T-helper 1 cell treated with Interleukin-12 subunit alpha and Interleukin-12 subunit beta and Interleukin-4 antibody, amounts not matched to agents 30 μg/mL and 1 μg/mL, for 36 hours (primary cell): ENCODE results near the gene FARP1.

Source experiments
- H3K27ac Mint-ChIP-seq: one replicate; pipeline ENCODE4 v1.8.0; 2021; ENCODE audit warnings: mild to moderate bottlenecking, mixed read lengths
- H3K27me3 Mint-ChIP-seq: one replicate; pipeline ENCODE4 v1.8.0; 2021; ENCODE audit warnings: low read depth, mixed read lengths
- H3K36me3 Mint-ChIP-seq: one replicate; pipeline ENCODE4 v1.8.0; 2021; ENCODE audit warnings: low read depth, mixed read lengths
- H3K4me1 Mint-ChIP-seq: one replicate; pipeline ENCODE4 v1.8.0; 2021; ENCODE audit warnings: low read depth, mixed read lengths
- H3K4me3 Mint-ChIP-seq: one replicate; pipeline ENCODE4 v1.8.0; 2021; ENCODE audit warnings: mild to moderate bottlenecking, moderate library complexity, mixed read lengths
- H3K9me3 Mint-ChIP-seq: one replicate; pipeline ENCODE4 v1.8.0; 2021; ENCODE audit warnings: mixed read lengths

The FARP1 gene

DNA sequence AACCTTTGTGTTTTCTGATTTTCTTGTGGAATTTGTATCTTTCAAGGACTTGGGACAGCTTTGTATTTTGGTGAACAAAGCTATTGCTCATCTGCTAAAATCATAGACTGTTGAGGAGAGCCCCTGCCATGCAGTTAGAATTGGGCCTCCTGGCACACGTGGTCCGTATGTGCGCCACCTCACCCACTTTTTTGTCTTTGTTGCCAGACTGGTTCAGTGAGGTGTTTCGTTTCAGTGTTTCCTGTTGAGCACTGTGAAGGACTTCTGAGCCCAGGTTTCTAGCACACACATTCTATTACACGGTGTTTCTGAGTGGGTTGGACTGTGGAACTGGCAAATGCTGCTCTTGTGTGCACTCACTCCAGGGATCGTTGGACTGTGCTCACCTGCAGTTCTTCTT is 71.8 kb downstream of the FARP1 start:
- Mint-ChIP-seq H3K27ac (no peak overlapping the region), H3K4me1 (no peaks in the 10 kb centered on the region), H3K36me3 (no peaks in the 10 kb centered on the region), H3K4me3 (no peak overlapping the region), H3K9me3 (no peaks in the 10 kb centered on the region), H3K27me3 (no peaks in the 10 kb centered on the region)

- Mint-ChIP-seq H3K27ac (no peak overlapping the region), H3K4me3 (no peak overlapping the region), H3K27me3 (no peaks in the 10 kb centered on the region), H3K4me1 (no peaks in the 10 kb centered on the region), H3K9me3 (no peaks in the 10 kb centered on the region), H3K36me3 (no peaks in the 10 kb centered on the region)
Measured at GRCh38 chr13:98215508-98215907, 72.6 kb downstream of the FARP1 start.

GRCh38 chr13:98216135-98216565 is 73.3 kb downstream of the FARP1 start:
- Mint-ChIP-seq H3K4me1 (no peaks in the 10 kb centered on the region), H3K9me3 (no peaks in the 10 kb centered on the region), H3K27ac (no peak overlapping the region), H3K36me3 (no peaks in the 10 kb centered on the region), H3K27me3 (no peaks in the 10 kb centered on the region), H3K4me3 (no peak overlapping the region)

- Mint-ChIP-seq H3K27ac (no peak overlapping the region), H3K4me3 (no peak overlapping the region), H3K27me3 (no peaks in the 10 kb centered on the region), H3K36me3 (no peaks in the 10 kb centered on the region), H3K9me3 (no peaks in the 10 kb centered on the region), H3K4me1 (no peaks in the 10 kb centered on the region)
Measured at GRCh38 chr13:98216711-98217285, 73.9 kb downstream of the FARP1 start.

- H3K4me3 Mint-ChIP-seq, result no peak overlapping the region
Measured at GRCh38 chr13:98217597-98217996, 74.7 kb downstream of the FARP1 start.

GRCh38 chr13:98219685-98220084 is 76.8 kb downstream of the FARP1 start:
- H3K9me3 Mint-ChIP-seq, result no peaks in the 10 kb centered on the region
- no peaks in the 10 kb centered on the region for H3K36me3 Mint-ChIP-seq

More at GRCh38 chr13:98217597-98217996, 74.7 kb downstream of the FARP1 start:
- Mint-ChIP-seq H3K36me3 (no peaks in the 10 kb centered on the region), H3K27me3 (no peaks in the 10 kb centered on the region), H3K4me1 (no peaks in the 10 kb centered on the region), H3K9me3 (no peaks in the 10 kb centered on the region), H3K27ac (no peak overlapping the region)

GRCh38 chr13:98220271-98220791 is 77.4 kb downstream of the FARP1 start:
- Mint-ChIP-seq H3K27ac (no peak overlapping the region), H3K9me3 (no peaks in the 10 kb centered on the region), H3K36me3 (no peaks in the 10 kb centered on the region), H3K4me3 (no peak overlapping the region), H3K4me1 (no peaks in the 10 kb centered on the region), H3K27me3 (no peaks in the 10 kb centered on the region)

More at GRCh38 chr13:98219685-98220084, 76.8 kb downstream of the FARP1 start:
- H3K27ac Mint-ChIP-seq, result no peak overlapping the region
- no peak overlapping the region for H3K4me3 Mint-ChIP-seq
- H3K4me1 Mint-ChIP-seq, result no peaks in the 10 kb centered on the region
- H3K27me3 Mint-ChIP-seq, result no peaks in the 10 kb centered on the region

GRCh38 chr13:98221234-98221633 is 78.3 kb downstream of the FARP1 start:
- no peaks in the 10 kb centered on the region for H3K9me3 Mint-ChIP-seq
- no peaks in the 10 kb centered on the region for H3K27me3 Mint-ChIP-seq
- H3K36me3 Mint-ChIP-seq, result no peaks in the 10 kb centered on the region
- no peak overlapping the region for H3K4me3 Mint-ChIP-seq
- no peaks in the 10 kb centered on the region for H3K4me1 Mint-ChIP-seq
- H3K27ac Mint-ChIP-seq, result no peak overlapping the region

DNA sequence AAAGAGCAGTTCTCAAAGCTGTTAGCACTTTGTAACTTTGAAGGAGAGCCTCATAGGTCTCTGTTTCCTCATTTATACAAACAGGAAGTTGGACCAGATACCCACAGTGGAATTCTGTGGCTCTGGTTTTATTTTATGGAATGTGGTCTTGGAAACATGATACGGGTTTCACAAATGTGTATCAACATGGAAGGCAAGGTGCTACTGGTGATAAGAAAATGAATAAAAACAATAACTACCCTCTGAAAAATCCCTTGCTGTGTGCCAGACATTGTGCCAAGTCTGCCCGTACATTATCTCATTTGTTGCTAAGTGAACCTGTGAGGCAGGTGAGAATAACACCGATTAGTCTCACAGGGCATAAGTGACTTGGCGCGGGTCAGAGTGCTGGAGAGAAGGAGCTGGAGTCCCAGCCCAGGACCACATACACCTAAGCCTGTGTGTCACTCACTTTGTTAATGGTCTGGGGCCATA is 79.2 kb downstream of the FARP1 start:
- no peaks in the 10 kb centered on the region for H3K9me3 Mint-ChIP-seq

DNA sequence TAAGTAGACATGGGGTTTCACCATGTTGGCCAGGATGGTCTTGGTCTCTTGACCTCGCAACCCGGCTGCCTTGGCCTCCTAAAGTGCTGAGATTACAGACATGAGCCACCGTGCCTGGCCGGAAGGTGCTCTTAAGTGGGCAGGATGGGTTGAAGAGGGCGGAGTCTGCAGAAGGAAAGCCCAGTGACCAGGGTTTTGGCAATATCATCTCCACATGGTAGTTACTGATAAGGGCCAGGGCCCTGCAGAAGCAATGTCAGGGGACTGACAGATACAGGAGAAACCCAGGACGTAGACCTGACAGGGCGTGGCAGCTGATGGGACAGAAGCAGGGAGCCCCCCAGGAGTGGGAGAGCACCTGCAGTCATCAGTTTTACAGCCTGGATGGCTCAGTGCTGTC is 79.9 kb downstream of the FARP1 start:
- H3K4me3 Mint-ChIP-seq, result no peak overlapping the region
- H3K4me1 Mint-ChIP-seq, result no peaks in the 10 kb centered on the region
- H3K27me3 Mint-ChIP-seq, result no peaks in the 10 kb centered on the region
- no peak overlapping the region for H3K27ac Mint-ChIP-seq
- H3K9me3 Mint-ChIP-seq, result no peaks in the 10 kb centered on the region
- no peaks in the 10 kb centered on the region for H3K36me3 Mint-ChIP-seq

More for the DNA sequence above, 79.2 kb downstream of the FARP1 start:
- Mint-ChIP-seq H3K4me1 (no peaks in the 10 kb centered on the region), H3K27ac (no peak overlapping the region), H3K36me3 (no peaks in the 10 kb centered on the region), H3K4me3 (no peak overlapping the region), H3K27me3 (no peaks in the 10 kb centered on the region)

DNA sequence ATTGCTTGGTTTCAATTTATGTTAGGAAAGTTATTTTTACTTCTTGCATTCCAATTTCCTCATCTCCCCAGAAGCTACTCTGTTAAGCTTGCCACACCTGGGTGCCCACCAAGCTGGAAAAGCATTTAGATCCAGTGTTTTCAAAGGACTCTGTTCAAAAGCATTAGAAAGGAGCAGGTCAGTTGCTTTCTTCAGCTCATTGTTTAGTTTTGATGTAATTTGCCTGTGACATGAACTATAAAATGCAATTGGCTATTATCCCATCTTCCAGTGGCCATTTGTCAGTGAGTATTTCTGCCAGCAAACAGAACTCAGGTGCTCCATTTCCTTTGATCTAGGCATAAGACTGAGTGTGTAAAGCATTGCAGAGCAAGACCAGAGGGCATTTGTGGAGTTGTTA is 80.8 kb downstream of the FARP1 start:
- Mint-ChIP-seq H3K36me3 (no peaks in the 10 kb centered on the region), H3K4me1 (no peaks in the 10 kb centered on the region), H3K4me3 (no peak overlapping the region), H3K27me3 (no peaks in the 10 kb centered on the region), H3K9me3 (no peaks in the 10 kb centered on the region), H3K27ac (no peak overlapping the region)

DNA sequence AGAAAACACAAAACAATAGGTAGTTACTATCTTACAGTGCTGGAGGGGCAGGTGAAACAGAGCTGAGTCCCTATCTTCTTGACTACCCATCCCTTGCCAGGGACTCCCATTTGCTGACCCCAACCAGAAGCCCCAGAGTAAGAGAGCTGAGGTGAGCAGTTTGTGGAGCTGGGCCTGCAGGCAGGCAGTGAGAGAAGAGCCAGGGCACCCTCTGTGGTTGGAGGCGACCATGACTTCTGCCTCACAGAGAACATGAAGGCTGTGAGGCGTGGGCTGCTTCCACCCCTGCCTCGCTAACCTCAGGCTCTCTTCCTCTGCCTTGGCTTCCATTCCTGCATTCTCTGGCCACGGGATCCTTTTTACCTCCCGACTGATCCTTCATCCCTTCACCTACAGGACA is 81.7 kb downstream of the FARP1 start:
- no peak overlapping the region for H3K4me3 Mint-ChIP-seq
- no peaks in the 10 kb centered on the region for H3K27me3 Mint-ChIP-seq
- no peaks in the 10 kb centered on the region for H3K4me1 Mint-ChIP-seq
- H3K9me3 Mint-ChIP-seq, result no peaks in the 10 kb centered on the region
- H3K36me3 Mint-ChIP-seq, result no peaks in the 10 kb centered on the region
- no peak overlapping the region for H3K27ac Mint-ChIP-seq

DNA sequence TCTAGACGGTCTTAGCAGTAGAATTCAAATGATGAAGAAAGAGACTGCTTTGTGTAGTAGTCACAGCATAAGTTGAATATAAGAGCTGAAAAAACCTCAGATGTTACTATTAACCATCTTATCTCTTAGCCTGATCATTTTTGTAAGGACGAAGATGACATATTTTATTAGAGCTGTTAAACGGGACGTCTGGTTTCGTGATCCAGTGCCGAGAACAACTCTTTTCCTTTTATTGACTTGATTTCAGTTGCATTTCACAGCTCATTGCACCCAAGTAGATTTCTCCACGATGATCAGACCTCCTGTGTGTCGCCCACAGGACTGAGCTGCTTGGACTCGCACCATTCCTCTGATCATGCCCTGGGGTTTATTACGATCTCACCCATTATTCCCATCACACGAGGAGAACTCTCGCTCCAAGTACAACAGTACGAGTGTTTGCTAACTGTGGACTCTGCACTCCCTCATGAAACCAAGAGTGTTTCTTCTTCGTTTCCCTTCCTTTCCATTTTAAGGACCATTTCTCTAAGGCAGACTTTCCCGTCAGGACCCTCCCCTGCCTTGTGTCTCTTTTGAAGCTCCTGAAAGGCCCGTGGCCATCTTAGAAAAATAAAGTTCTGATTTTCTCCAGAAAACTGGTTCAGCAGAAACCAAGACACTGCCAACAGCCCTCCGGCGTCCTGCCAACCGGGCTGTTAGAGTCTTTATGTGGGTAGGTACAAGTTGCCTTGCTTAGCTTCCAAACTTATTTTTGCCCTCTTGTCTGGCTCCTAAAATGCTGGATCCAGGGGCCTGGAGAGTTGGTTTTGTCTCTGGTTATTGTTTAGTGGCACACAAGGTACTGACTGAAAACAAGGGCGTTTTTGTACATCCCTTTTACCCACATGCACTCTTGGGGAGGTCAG is 82.4 kb downstream of the FARP1 start:
- Mint-ChIP-seq H3K4me3 (no peak overlapping the region), H3K27me3 (no peaks in the 10 kb centered on the region), H3K4me1 (no peaks in the 10 kb centered on the region), H3K9me3 (no peaks in the 10 kb centered on the region), H3K36me3 (no peaks in the 10 kb centered on the region), H3K27ac (no peak overlapping the region)

DNA sequence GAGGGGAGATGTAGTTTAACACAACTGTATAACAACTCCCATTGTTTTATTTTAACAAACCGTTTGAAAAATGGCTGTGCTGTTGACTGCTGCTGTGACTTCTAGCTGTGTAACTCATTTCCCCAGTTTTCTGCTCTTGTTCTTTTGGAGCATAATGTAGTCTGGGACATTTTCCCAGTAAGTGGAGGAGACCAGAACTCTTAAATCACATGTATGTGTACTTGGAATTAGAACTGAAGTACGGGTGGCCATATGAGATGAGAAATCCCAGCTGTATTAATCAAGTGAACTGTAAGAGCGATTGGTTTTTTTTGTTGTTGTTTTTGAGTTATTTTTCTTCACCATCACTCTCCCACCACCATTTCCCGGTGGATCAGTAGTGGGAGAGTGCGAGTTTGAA is 83.6 kb downstream of the FARP1 start:
- no peaks in the 10 kb centered on the region for H3K9me3 Mint-ChIP-seq
- H3K27ac Mint-ChIP-seq, result no peak overlapping the region
- no peak overlapping the region for H3K4me3 Mint-ChIP-seq
- H3K36me3 Mint-ChIP-seq, result no peaks in the 10 kb centered on the region
- no peaks in the 10 kb centered on the region for H3K27me3 Mint-ChIP-seq
- no peaks in the 10 kb centered on the region for H3K4me1 Mint-ChIP-seq
